ENCODE measurements around the gene GAL3ST3. TPM values are rescaled to one million over a fixed set of nuclear protein-coding genes. Genes with fewer than 3 reads are reported as not detected.
A peak's percentile ranks its signal among the peaks of the same experiment; 100 is the strongest.

GAL3ST3 gene
- total and polyA plus RNA-seq, 2 of the 8 experiments (the other 6 are each of a cell fraction or from before 2014, with no cell fraction given) = 21.1 to 21.4 TPM

DNA sequence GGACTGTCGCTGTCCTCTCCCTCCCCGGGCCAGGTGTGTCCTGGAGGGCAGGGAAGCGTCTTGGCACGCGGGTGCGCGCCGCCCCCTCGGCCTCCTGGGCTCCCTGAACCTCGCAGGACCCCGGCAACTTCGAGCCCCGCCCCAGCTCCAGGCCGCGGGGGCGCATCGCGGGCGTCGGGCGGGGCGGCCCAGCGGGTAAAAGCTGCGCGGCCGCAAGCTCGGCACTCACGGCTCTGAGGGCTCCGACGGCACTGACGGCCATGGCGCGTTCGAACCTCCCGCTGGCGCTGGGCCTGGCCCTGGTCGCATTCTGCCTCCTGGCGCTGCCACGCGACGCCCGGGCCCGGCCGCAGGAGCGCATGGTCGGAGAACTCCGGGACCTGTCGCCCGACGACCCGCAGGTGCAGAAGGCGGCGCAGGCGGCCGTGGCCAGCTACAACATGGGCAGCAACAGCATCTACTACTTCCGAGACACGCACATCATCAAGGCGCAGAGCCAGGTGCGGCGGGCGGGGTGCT lies 37.1 kb downstream of the GAL3ST3 start, which contains the start of gene CST6 (continued):
- peak; percentile 50 for TF ChIP-seq EZH2 (IDR thresholded peaks at IDR 0.05; ENCODE audit: low read depth, low read length, severe bottlenecking)
- TF ChIP-seq RNF2 (IDR thresholded peaks at IDR 0.05; ENCODE audit: borderline replicate concordance, low read depth, low read length, missing control alignments, poor library complexity, severe bottlenecking) = peak; percentile 59
- no peak for TF ChIP-seq SAP30 (IDR thresholded peaks at IDR 0.05; ENCODE audit: insufficient read depth, insufficient replicate concordance, low read length)
- TF ChIP-seq KDM5A (IDR thresholded peaks at IDR 0.05; ENCODE audit: low read length) = no peak
- TF ChIP-seq YY1 (IDR thresholded peaks at IDR 0.05; ENCODE audit: low read depth, low read length) = 0 out of 2 replicates have a peak, but pooled peaks have one; percentile 16
- no peak for TF ChIP-seq FOSL1 (IDR thresholded peaks at IDR 0.05; ENCODE audit: insufficient read depth, low read depth, low read length)
- TF ChIP-seq SRF (IDR thresholded peaks at IDR 0.05; ENCODE audit: low read depth, low read length) = no peak
- TF ChIP-seq SUZ12 (IDR thresholded peaks at IDR 0.05; ENCODE audit: low read length) = peak; percentile 58; the same call in 1 of the 2 replicates
- TF ChIP-seq EGR1 (IDR thresholded peaks at IDR 0.05; ENCODE audit: borderline replicate concordance, low read depth, low read length) = no peak
- TF ChIP-seq BACH1 (IDR thresholded peaks at IDR 0.05; ENCODE audit: low read length) = no peak
- TF ChIP-seq RBBP5 (IDR thresholded peaks at IDR 0.05; ENCODE audit: borderline replicate concordance, low read depth, low read length) = peak; percentile 58; the same call in 1 of the 2 replicates
- no peak for TF ChIP-seq RXRA (IDR thresholded peaks at IDR 0.05; ENCODE audit: insufficient read depth, low read depth, low read length)
- TF ChIP-seq EP300 (IDR thresholded peaks at IDR 0.05; ENCODE audit: borderline replicate concordance in 1 of 2, low read depth in 2 of 2, low read length in 2 of 2) = no peak
- TF ChIP-seq TAF7 (optimal IDR thresholded peaks at IDR 0.05; ENCODE audit: borderline replicate concordance, low read depth, low read length) = no peak
- TF ChIP-seq NRF1 (IDR thresholded peaks at IDR 0.05; ENCODE audit: low read depth, low read length) = no peak
- TF ChIP-seq, protein P1, sequence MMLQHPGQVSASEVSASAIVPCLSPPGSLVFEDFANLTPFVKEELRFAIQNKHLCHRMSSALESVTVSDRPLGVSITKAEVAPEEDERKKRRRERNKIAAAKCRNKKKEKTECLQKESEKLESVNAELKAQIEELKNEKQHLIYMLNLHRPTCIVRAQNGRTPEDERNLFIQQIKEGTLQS (IDR thresholded peaks at IDR 0.05; ENCODE audit: insufficient read depth, low read depth, low read length) = no peak
- TF ChIP-seq PHF8 (conservative IDR thresholded peaks at IDR 0.05; ENCODE audit: low read depth, low read length) = no peak
- no peak for TF ChIP-seq CBX8 (IDR thresholded peaks at IDR 0.05; ENCODE audit: borderline replicate concordance, low read depth, low read length)
- TF ChIP-seq ASH2L (IDR thresholded peaks at IDR 0.05; ENCODE audit: low read length) = peak; percentile 56
- TF ChIP-seq ZNF274 (IDR thresholded peaks at IDR 0.05; ENCODE audit: borderline replicate concordance, extremely low read depth, low read length) = no peak
- TF ChIP-seq TCF12 (IDR thresholded peaks at IDR 0.05; ENCODE audit: low read depth, low read length) = no peak
- TF ChIP-seq RFX5 (IDR thresholded peaks at IDR 0.05; ENCODE audit: borderline replicate concordance, low read depth, low read length) = no peak
- TF ChIP-seq CBX5 (IDR thresholded peaks at IDR 0.05; ENCODE audit: low read depth, low read length) = no peak

Data from H1 (cell line).